PC-9 (cell line): ENCODE results near the gene FGF12. TPM values are rescaled to one million over a fixed set of nuclear protein-coding genes. Genes with fewer than 3 reads are reported as not detected.
A peak's percentile ranks its signal among the peaks of the same experiment; 100 is the strongest.

Experiments
- BruUV-seq: library from RNA; stranded (reverse); fragments of 400-500 nt; replicated peaks from 2 replicates; lab custom pipeline; 2021; lab: Mats Ljungman, UMichigan
- CTCF ChIA-PET: fragments of 300-600 bp; sonication (Branson Sonifier 250); formaldehyde crosslinking; loops from one replicate; lab custom pipeline; 2022; ENCODE audit warnings: antibody characterized with exemption; lab: Charles Lee
- POLR2A ChIA-PET: fragments of 300-600 bp; sonication (Branson Sonifier 250); formaldehyde crosslinking; loops from one replicate; lab custom pipeline; 2022; ENCODE audit warnings: antibody characterized with exemption; ENCODE audit not compliant: unreplicated experiment; lab: Charles Lee
- DNase-seq, 2 experiments: peaks; one replicate each; pipeline versions ENCODE4 v3.0.0 to v3.0.0-alpha.2; 2015 to 2022; ENCODE audit warnings: mixed read lengths in 1 of 2
- H2AFZ ChIP-seq: fragments of 200-600 bp; sonication (generic); 2 replicates; pipeline ENCODE4 v1.8.1; 2017; ENCODE audit warnings: antibody characterized with exemption
- H3F3A ChIP-seq: fragments of 200-600 bp; sonication (generic); 2 replicates; pipeline ENCODE4 v1.8.1; 2017; ENCODE audit warnings: antibody characterized with exemption, mild to moderate bottlenecking, low read depth; ENCODE audit not compliant: insufficient read depth
- H3K27ac ChIP-seq: fragments of 200-600 bp; sonication (generic); 2 replicates; pipeline ENCODE4 v1.6.1; 2016; ENCODE audit warnings: mixed run types
- H3K27me3 ChIP-seq: fragments of 200-600 bp; sonication (generic); 2 replicates; pipeline ENCODE4 v1.6.1; 2016; ENCODE audit warnings: low read depth, mixed run types; ENCODE audit not compliant: insufficient read depth
- H3K36me3 ChIP-seq: fragments of 200-600 bp; sonication (generic); 2 replicates; pipeline ENCODE4 v1.6.1; 2016; ENCODE audit warnings: low read depth, mixed run types
- H3K4me1 ChIP-seq: fragments of 200-600 bp; sonication (generic); replicated peaks from 2 replicates; pipeline ENCODE4 v1.6.1; 2016; ENCODE audit warnings: mixed run types; ENCODE audit not compliant: insufficient read depth
- H3K4me2 ChIP-seq: fragments of 200-600 bp; sonication (generic); 2 replicates; pipeline ENCODE4 v1.6.1; 2017; ENCODE audit warnings: mixed run types
- H3K4me3 ChIP-seq: fragments of 200-600 bp; sonication (generic); 2 replicates; pipeline ENCODE4 v1.6.1; 2016; ENCODE audit warnings: mixed run types
- H3K79me2 ChIP-seq: fragments of 200-600 bp; sonication (generic); 2 replicates; pipeline ENCODE4 v1.6.1; 2017; ENCODE audit warnings: low read depth, mixed run types
- H3K9me2 ChIP-seq: fragments of 200-600 bp; sonication (generic); 2 replicates; pipeline ENCODE4 v1.8.1; 2017; ENCODE audit warnings: mild to moderate bottlenecking; ENCODE audit not compliant: insufficient read depth
- H3K9me3 ChIP-seq: fragments of 200-600 bp; sonication (generic); 2 replicates; pipeline ENCODE4 v1.8.1; 2016; ENCODE audit warnings: low read depth; ENCODE audit not compliant: insufficient read depth
- H4K20me1 ChIP-seq: fragments of 200-600 bp; sonication (generic); 2 replicates; pipeline ENCODE4 v1.8.1; 2017; ENCODE audit not compliant: insufficient read depth
- EZH2 ChIP-seq: fragments of 200-600 bp; sonication (generic); IDR thresholded peaks from 2 replicates; pipeline ENCODE4 v1.8.0; 2017; ENCODE audit warnings: antibody characterized with exemption, low read depth
- intact Hi-C: fragments of 100-400 bp; cut with micrococcal nuclease; formaldehyde crosslinking; loops from one replicate; pipeline ENCODE4 v1.10.0; 2022; ENCODE audit not compliant: unreplicated experiment
- total RNA-seq: library from RNA; stranded (reverse); gene quantifications from 2 replicates; pipeline ENCODE4 v1.2.3, GENCODE V29; 2021
- TF ChIP-seq, protein P1 (sequence below): fragments of 200-600 bp; sonication (generic); conservative IDR thresholded peaks from 2 replicates; pipeline ENCODE4 v1.6.1; 2017; ENCODE audit warnings: mixed run types, antibody characterized with exemption, mild to moderate bottlenecking, moderate library complexity

FGF12 gene
- total RNA-seq, 1 experiment from 2014 or later, result 10.9 TPM

GRCh38 chr3:192758654-192759053 is 31.3 kb upstream of the FGF12 start:
- H3F3A ChIP-seq, result no peaks in the 10 kb centered on the region
- H3K4me3 ChIP-seq, result no peak overlapping the region
- intact Hi-C loops, result no loop called here
- no peak overlapping the region for H2AFZ ChIP-seq
- no peaks in the 10 kb centered on the region for H3K36me3 ChIP-seq
- ChIA-PET POLR2A (no interaction called here), CTCF (no interaction called here)
- no peaks in the 10 kb centered on the region for H3K9me3 ChIP-seq
- H3K4me1 ChIP-seq, result no peaks in the 10 kb centered on the region
- no peaks in the 10 kb centered on the region for H3K79me2 ChIP-seq
- H3K4me2 ChIP-seq, result no peak overlapping the region
- H3K27ac ChIP-seq, result no peak overlapping the region
- TF ChIP-seq EZH2, result no peak
- TF ChIP-seq, protein P1, sequence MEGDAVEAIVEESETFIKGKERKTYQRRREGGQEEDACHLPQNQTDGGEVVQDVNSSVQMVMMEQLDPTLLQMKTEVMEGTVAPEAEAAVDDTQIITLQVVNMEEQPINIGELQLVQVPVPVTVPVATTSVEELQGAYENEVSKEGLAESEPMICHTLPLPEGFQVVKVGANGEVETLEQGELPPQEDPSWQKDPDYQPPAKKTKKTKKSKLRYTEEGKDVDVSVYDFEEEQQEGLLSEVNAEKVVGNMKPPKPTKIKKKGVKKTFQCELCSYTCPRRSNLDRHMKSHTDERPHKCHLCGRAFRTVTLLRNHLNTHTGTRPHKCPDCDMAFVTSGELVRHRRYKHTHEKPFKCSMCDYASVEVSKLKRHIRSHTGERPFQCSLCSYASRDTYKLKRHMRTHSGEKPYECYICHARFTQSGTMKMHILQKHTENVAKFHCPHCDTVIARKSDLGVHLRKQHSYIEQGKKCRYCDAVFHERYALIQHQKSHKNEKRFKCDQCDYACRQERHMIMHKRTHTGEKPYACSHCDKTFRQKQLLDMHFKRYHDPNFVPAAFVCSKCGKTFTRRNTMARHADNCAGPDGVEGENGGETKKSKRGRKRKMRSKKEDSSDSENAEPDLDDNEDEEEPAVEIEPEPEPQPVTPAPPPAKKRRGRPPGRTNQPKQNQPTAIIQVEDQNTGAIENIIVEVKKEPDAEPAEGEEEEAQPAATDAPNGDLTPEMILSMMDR, result no peak
- no TSS peak for BruUV-seq
- no peaks in the 10 kb centered on the region for H3K27me3 ChIP-seq
- DNase-seq, result peak in 1 of 2 experiments; percentile 8
- no peaks in the 10 kb centered on the region for H4K20me1 ChIP-seq
- H3K9me2 ChIP-seq, result no peaks in the 10 kb centered on the region

GRCh38 chr3:192751148-192751547 is 23.8 kb upstream of the FGF12 start:
- TF ChIP-seq EZH2, result no peak
- TF ChIP-seq, protein P1, result no peak
- Histone ChIP-seq H3K9me2 (peaks cover 3% of the 10 kb centered on the region; the same call in 1 of the 2 replicates), H2AFZ (no peak overlapping the region), H3K4me3 (no peak overlapping the region), H3K79me2 (no peaks in the 10 kb centered on the region), H3K27me3 (no peaks in the 10 kb centered on the region), H3F3A (no peaks in the 10 kb centered on the region), H4K20me1 (no peaks in the 10 kb centered on the region), H3K36me3 (no peaks in the 10 kb centered on the region), H3K27ac (no peak overlapping the region), H3K9me3 (no peaks in the 10 kb centered on the region), H3K4me2 (no peak overlapping the region), H3K4me1 (no peaks in the 10 kb centered on the region)
- intact Hi-C loops, result no loop called here
- BruUV-seq, result no TSS peak
- ChIA-PET CTCF (no interaction called here), POLR2A (no interaction called here)
- no peak for DNase-seq

DNA sequence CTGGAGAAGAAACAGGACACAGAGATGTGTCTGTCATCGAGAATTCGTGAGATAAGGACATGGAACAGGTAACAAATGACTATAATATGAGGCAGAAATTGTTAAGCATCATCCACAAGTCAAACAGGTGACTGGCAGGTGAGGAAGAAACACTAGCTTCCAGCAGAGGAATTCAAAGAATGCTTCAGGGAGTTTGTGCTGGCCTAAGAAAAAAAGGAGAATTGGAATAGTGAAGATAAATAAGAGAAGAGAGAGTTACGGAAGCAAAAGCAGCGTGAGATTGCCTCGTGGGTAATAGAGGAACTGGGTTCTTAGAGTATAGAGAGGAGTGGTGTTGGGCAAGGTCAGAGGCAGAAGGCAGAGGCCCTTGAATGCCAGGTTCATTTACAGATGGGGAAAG is 22.9 kb upstream of the FGF12 start:
- peaks cover 3% of the 10 kb centered on the region; the same call in 1 of the 2 replicates for H3K9me2 ChIP-seq
- no peaks in the 10 kb centered on the region for H3F3A ChIP-seq
- no peak overlapping the region for H3K4me3 ChIP-seq
- no peaks in the 10 kb centered on the region for H3K36me3 ChIP-seq
- no peak for TF ChIP-seq EZH2
- TF ChIP-seq, protein P1, result no peak
- H3K79me2 ChIP-seq, result no peaks in the 10 kb centered on the region
- no peak overlapping the region for H3K27ac ChIP-seq
- intact Hi-C loops, result no loop called here
- no peaks in the 10 kb centered on the region for H4K20me1 ChIP-seq
- H3K4me1 ChIP-seq, result peaks cover 4% of the 10 kb centered on the region; the same call in 1 of the 2 replicates
- CTCF ChIA-PET, result no interaction called here
- POLR2A ChIA-PET, result no interaction called here
- no peak overlapping the region for H2AFZ ChIP-seq
- no peak for DNase-seq
- H3K9me3 ChIP-seq, result no peaks in the 10 kb centered on the region
- H3K27me3 ChIP-seq, result no peaks in the 10 kb centered on the region
- H3K4me2 ChIP-seq, result no peak overlapping the region
- BruUV-seq, result no TSS peak
